Measurements from ENCODE around the gene KAT2B.

Gene KAT2B

GRCh38 chr3:20125897-20126296 is 85.7 kb downstream of the KAT2B start:
- in situ Hi-C loops (cut with MboI; ENCODE audit: low sequenced_read_pairs, unreplicated experiment) = no loop called here
- TF ChIP-seq CTCF (IDR thresholded peaks at IDR 0.05; ENCODE audit: borderline replicate concordance, control extremely low read depth, extremely low read depth, insufficient read depth, missing control alignments) = no peak
- DNase-seq (ENCODE audit: low spot score) = peak; percentile 77

- in situ Hi-C loops (cut with MboI; ENCODE audit: low sequenced_read_pairs, unreplicated experiment) = no loop called here
- TF ChIP-seq CTCF (IDR thresholded peaks at IDR 0.05; ENCODE audit: borderline replicate concordance, control extremely low read depth, extremely low read depth, insufficient read depth, missing control alignments) = no peak
- DNase-seq (ENCODE audit: low spot score) = no peak
Observed at GRCh38 chr3:20128358-20128757, 88.1 kb downstream of the KAT2B start.

- no peak for DNase-seq (ENCODE audit: low spot score)
- in situ Hi-C loops (cut with MboI; ENCODE audit: low sequenced_read_pairs, unreplicated experiment) = no loop called here
- TF ChIP-seq CTCF (IDR thresholded peaks at IDR 0.05; ENCODE audit: borderline replicate concordance, control extremely low read depth, extremely low read depth, insufficient read depth, missing control alignments) = no peak
Observed at GRCh38 chr3:20130106-20130505, 89.9 kb downstream of the KAT2B start.

- in situ Hi-C loops (cut with MboI; ENCODE audit: low sequenced_read_pairs, unreplicated experiment) = no loop called here
- DNase-seq (ENCODE audit: low spot score) = no peak
- no peak for TF ChIP-seq CTCF (IDR thresholded peaks at IDR 0.05; ENCODE audit: borderline replicate concordance, control extremely low read depth, extremely low read depth, insufficient read depth, missing control alignments)
Observed at GRCh38 chr3:20136231-20136630, 96.0 kb downstream of the KAT2B start.

GRCh38 chr3:20137647-20138046 is 97.4 kb downstream of the KAT2B start:
- TF ChIP-seq CTCF (IDR thresholded peaks at IDR 0.05; ENCODE audit: borderline replicate concordance, control extremely low read depth, extremely low read depth, insufficient read depth, missing control alignments) = no peak
- no peak for DNase-seq (ENCODE audit: low spot score)
- in situ Hi-C loops (cut with MboI; ENCODE audit: low sequenced_read_pairs, unreplicated experiment) = no loop called here

- DNase-seq (ENCODE audit: low spot score) = no peak
- TF ChIP-seq CTCF (IDR thresholded peaks at IDR 0.05; ENCODE audit: borderline replicate concordance, control extremely low read depth, extremely low read depth, insufficient read depth, missing control alignments) = no peak
- in situ Hi-C loops (cut with MboI; ENCODE audit: low sequenced_read_pairs, unreplicated experiment) = no loop called here
Observed at GRCh38 chr3:20140881-20141280, 100.6 kb downstream of the KAT2B start.

- no peak for TF ChIP-seq CTCF (IDR thresholded peaks at IDR 0.05; ENCODE audit: borderline replicate concordance, control extremely low read depth, extremely low read depth, insufficient read depth, missing control alignments)
- in situ Hi-C loops (cut with MboI; ENCODE audit: low sequenced_read_pairs, unreplicated experiment) = no loop called here
- DNase-seq (ENCODE audit: low spot score) = no peak
Observed at GRCh38 chr3:20141316-20141715, 101.1 kb downstream of the KAT2B start.

Measured in GM13976 (cell line).